ENCODE data around the gene ZNF467.

Gene ZNF467, protein sequence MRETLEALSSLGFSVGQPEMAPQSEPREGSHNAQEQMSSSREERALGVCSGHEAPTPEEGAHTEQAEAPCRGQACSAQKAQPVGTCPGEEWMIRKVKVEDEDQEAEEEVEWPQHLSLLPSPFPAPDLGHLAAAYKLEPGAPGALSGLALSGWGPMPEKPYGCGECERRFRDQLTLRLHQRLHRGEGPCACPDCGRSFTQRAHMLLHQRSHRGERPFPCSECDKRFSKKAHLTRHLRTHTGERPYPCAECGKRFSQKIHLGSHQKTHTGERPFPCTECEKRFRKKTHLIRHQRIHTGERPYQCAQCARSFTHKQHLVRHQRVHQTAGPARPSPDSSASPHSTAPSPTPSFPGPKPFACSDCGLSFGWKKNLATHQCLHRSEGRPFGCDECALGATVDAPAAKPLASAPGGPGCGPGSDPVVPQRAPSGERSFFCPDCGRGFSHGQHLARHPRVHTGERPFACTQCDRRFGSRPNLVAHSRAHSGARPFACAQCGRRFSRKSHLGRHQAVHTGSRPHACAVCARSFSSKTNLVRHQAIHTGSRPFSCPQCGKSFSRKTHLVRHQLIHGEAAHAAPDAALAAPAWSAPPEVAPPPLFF

GRCh38 chr7:149773446-149774236 lies at the start of gene ZNF467:
Gene ZNF467 (minus strand): TSS chr7:149773588. CDS start chr7:149771032, 2,556 bp downstream.
- TF ChIP-seq ZNF8 (CRISPR knock-in tag; IDR thresholded peaks at IDR 0.05) (no peak), ZC3H10 (CRISPR knock-in tag; IDR thresholded peaks at IDR 0.05) (no peak), TSHZ2 (CRISPR knock-in tag; IDR thresholded peaks at IDR 0.05) (no peak), ZFP30 (CRISPR knock-in tag; IDR thresholded peaks at IDR 0.05) (no peak)
- ATAC-seq = no peak

DNA sequence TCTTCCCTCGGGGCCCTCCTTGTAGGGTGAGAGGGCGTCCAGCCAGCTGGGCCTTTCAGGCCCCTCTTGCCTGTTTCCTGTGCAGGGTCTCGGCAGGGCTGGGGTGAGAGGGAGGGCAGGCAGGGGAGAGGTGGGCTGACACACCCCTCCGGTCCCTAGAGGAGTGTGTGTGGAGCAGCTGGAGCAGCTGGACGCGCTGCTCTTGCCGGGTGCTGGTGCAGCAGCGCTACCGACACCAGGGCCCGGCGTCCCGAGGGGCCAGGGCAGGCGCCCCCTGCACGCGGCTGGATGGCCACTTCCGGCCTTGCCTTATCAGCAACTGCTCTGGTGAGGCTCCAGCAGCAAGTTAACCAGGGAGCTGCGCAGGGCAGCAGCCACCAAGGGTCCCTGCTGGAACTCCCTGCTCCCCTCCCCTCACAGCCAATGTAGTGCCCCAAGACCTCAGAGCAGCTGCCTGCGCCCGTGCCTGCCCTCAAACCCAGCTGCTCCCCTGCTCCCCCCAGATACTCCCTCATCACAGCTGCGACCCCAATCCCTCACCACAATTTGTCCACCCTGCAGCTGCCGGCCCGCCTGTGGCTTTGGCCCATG lies 49.1 kb upstream of the ZNF467 start:
- no peak for ATAC-seq
- no peak for TF ChIP-seq SNAI2 (CRISPR knock-in tag; IDR thresholded peaks at IDR 0.05)
- TF ChIP-seq ARNTL (CRISPR knock-in tag; IDR thresholded peaks at IDR 0.05; ENCODE audit: borderline replicate concordance, low read depth) = no peak
- no peak for TF ChIP-seq ZFP30 (CRISPR knock-in tag; IDR thresholded peaks at IDR 0.05)
- no peak for TF ChIP-seq PPARA (CRISPR knock-in tag; IDR thresholded peaks at IDR 0.05; ENCODE audit: borderline replicate concordance)
- no peak for TF ChIP-seq TOX (CRISPR knock-in tag; IDR thresholded peaks at IDR 0.05; ENCODE audit: borderline replicate concordance)
- TF ChIP-seq ZFP3 (CRISPR knock-in tag; IDR thresholded peaks at IDR 0.05) = no peak
- no peak for TF ChIP-seq PATZ1 (CRISPR knock-in tag; IDR thresholded peaks at IDR 0.05; ENCODE audit: borderline replicate concordance)

DNA sequence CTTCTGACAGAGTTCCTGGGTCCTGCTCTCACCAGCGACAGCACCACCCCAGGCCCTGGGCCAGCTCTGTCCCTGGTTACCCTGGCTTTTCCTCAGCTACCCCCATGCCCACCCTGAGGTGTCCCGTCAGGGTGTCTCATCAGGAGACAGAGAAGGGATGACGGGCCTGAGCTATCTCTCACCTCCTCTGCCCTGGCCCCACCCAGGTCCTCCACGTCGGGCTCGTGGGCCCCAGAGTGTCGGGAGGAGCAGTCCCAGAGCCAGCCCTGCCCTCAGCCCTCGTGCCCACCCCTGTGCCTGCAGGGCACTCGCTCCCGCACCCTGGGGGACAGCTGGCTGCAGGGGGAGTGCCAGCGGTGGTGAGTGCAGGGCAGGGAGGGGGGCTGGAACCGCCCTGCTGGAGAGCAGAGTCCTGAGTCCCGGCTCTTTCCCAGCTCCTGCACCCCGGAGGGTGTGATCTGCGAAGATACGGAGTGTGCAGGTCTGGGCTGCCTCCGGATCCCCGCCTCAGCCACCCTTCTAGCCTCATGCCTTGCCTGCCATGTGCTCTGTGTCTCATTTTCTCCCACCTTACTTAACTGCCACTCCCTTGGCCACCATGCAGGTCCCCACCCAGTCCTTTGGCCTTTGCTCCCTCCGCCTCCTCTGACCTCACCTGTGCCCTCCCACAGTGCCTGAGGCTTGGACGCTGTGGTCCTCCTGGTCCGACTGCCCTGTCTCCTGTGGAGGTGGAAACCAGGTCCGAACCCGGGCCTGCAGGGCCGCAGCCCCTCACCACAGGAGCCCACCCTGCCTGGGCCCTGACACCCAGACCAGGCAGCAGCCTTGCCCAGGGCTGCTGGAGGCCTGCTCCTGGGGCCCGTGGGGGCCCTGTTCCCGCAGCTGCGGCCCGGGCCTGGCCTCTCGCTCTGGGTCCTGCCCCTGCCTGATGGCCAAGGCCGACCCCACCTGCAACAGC lies 48.1 kb upstream of the ZNF467 start:
- TF ChIP-seq BACH2 (CRISPR knock-in tag; IDR thresholded peaks at IDR 0.05; ENCODE audit: borderline replicate concordance) (no peak), GLIS3 (CRISPR knock-in tag; IDR thresholded peaks at IDR 0.05) (no peak), OSR1 (CRISPR knock-in tag; IDR thresholded peaks at IDR 0.05) (no peak), ISL1 (CRISPR knock-in tag; IDR thresholded peaks at IDR 0.05) (no peak), CSDC2 (CRISPR knock-in tag; IDR thresholded peaks at IDR 0.05) (no peak), TOX (CRISPR knock-in tag; IDR thresholded peaks at IDR 0.05; ENCODE audit: borderline replicate concordance) (no peak), ZFP3 (CRISPR knock-in tag; IDR thresholded peaks at IDR 0.05) (no peak), SNAI2 (CRISPR knock-in tag; IDR thresholded peaks at IDR 0.05) (no peak), ZNF8 (CRISPR knock-in tag; IDR thresholded peaks at IDR 0.05) (no peak)
- TF ChIP-seq, protein P1, sequence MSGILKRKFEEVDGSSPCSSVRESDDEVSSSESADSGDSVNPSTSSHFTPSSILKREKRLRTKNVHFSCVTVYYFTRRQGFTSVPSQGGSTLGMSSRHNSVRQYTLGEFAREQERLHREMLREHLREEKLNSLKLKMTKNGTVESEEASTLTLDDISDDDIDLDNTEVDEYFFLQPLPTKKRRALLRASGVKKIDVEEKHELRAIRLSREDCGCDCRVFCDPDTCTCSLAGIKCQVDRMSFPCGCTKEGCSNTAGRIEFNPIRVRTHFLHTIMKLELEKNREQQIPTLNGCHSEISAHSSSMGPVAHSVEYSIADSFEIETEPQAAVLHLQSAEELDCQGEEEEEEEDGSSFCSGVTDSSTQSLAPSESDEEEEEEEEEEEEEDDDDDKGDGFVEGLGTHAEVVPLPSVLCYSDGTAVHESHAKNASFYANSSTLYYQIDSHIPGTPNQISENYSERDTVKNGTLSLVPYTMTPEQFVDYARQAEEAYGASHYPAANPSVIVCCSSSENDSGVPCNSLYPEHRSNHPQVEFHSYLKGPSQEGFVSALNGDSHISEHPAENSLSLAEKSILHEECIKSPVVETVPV (CRISPR knock-in tag; IDR thresholded peaks at IDR 0.05) = no peak
- TF ChIP-seq, protein P2, sequence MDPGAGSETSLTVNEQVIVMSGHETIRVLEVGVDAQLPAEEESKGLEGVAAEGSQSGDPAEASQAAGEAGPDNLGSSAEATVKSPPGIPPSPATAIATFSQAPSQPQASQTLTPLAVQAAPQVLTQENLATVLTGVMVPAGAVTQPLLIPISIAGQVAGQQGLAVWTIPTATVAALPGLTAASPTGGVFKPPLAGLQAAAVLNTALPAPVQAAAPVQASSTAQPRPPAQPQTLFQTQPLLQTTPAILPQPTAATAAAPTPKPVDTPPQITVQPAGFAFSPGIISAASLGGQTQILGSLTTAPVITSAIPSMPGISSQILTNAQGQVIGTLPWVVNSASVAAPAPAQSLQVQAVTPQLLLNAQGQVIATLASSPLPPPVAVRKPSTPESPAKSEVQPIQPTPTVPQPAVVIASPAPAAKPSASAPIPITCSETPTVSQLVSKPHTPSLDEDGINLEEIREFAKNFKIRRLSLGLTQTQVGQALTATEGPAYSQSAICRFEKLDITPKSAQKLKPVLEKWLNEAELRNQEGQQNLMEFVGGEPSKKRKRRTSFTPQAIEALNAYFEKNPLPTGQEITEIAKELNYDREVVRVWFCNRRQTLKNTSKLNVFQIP (CRISPR knock-in tag; IDR thresholded peaks at IDR 0.05; ENCODE audit: borderline replicate concordance, low read depth) = no peak

More for the DNA sequence above, 48.1 kb upstream of the ZNF467 start:
- ATAC-seq = no peak

All from SK-N-SH treated with all-trans-retinoic acid at 6 μM for 48 hours (cell line).